T-cell (primary cell): ENCODE measurements around the gene AADAT. TPM values are rescaled to one million over a fixed set of nuclear protein-coding genes. Genes with fewer than 3 reads are reported as not detected.
"Not testable (repeated sequence)": the region's sequence is repeated elsewhere in the genome, so short reads cannot be mapped to it uniquely, and the experiment has no call there.

Experiments used
- ATAC-seq, 4 experiments: fragments of 200-7000 bp in 3 of 4; fragments of 150-1000 bp in 1 of 4; cut with Tn5 transposase; replicated peaks in 1 of 4; 1 replicate in 3 of 4; 2 replicates in 1 of 4; pipeline ENCODE4 v1.10.0; 2021; ENCODE audit warnings: moderate library complexity in 3 of 4, mild to moderate bottlenecking in 2 of 4, moderate number of reproducible peaks in 1 of 4
- CTCF ChIA-PET, 2 donors: fragments of 300-600 bp; sonication (Branson Sonifier 250); formaldehyde crosslinking; loops; one replicate each; lab custom pipeline; 2022; ENCODE audit warnings: antibody characterized with exemption in 2 of 2; lab: Charles Lee
- POLR2A ChIA-PET, 2 donors: fragments of 300-600 bp; sonication (Branson Sonifier 250); formaldehyde crosslinking; loops; one replicate each; lab custom pipeline; 2022; ENCODE audit warnings: antibody characterized with exemption in 2 of 2; lab: Charles Lee
- DNase-seq, 35 experiments: peaks; one replicate each; pipeline versions ENCODE4 v3.0.0 to v3.0.0-alpha.2; 2013 to 2023
- H3K27ac ChIP-seq: one replicate; pipeline ENCODE4 v1.5.1; 2013; ENCODE audit warnings: low read length
- H3K27me3 ChIP-seq, 2 experiments: replicated peaks in 1 of 2; 1 replicate in 1 of 2; 2 replicates in 1 of 2; pipeline versions ENCODE4 v1.6.1 to v1.7.0; 2013; ENCODE audit warnings: low read length in 1 of 2, mixed read lengths in 1 of 2; ENCODE audit not compliant: control insufficient read depth in 2 of 2, insufficient read depth in 2 of 2; ENCODE audit errors: extremely low read depth in 1 of 2
- H3K36me3 ChIP-seq, 2 donors: 1 replicate in 1 of 2; 2 replicates in 1 of 2; pipeline versions ENCODE4 v1.6.1 to v1.7.0; 2013; ENCODE audit warnings: low read length in 1 of 2; ENCODE audit not compliant: control insufficient read depth in 2 of 2, insufficient read depth in 1 of 2; ENCODE audit errors: extremely low read depth in 1 of 2
- H3K4me1 ChIP-seq, 2 experiments: 1 replicate in 1 of 2; 2 replicates in 1 of 2; pipeline versions ENCODE4 v1.6.1 to v1.7.0; 2013; ENCODE audit warnings: low read length in 2 of 2, mixed read lengths in 1 of 2; ENCODE audit not compliant: insufficient read depth in 2 of 2, control insufficient read depth in 1 of 2; ENCODE audit errors: extremely low read depth in 1 of 2
- H3K4me3 ChIP-seq, 2 donors: 1 replicate in 1 of 2; 2 replicates in 1 of 2; pipeline versions ENCODE4 v1.5.1 to v1.7.0; 2013; ENCODE audit warnings: mild to moderate bottlenecking in 2 of 2, low read length in 1 of 2, moderate library complexity in 1 of 2; ENCODE audit not compliant: control insufficient read depth in 1 of 2; ENCODE audit errors: extremely low read depth in 1 of 2
- H3K9me3 ChIP-seq: 2 replicates; pipeline ENCODE4 v1.7.0; 2013
- H3K27ac Mint-ChIP-seq, 2 donors: one replicate each; pipeline ENCODE4 v1.8.0; 2020 to 2021; ENCODE audit warnings: mild to moderate bottlenecking in 2 of 2, mixed read lengths in 2 of 2
- H3K27me3 Mint-ChIP-seq, 2 donors: one replicate each; pipeline ENCODE4 v1.8.0; 2021 to 2022; ENCODE audit warnings: mixed read lengths in 2 of 2
- H3K36me3 Mint-ChIP-seq: one replicate; pipeline ENCODE4 v1.8.0; 2021; ENCODE audit warnings: mixed read lengths
- H3K4me1 Mint-ChIP-seq, 3 donors: one replicate each; pipeline ENCODE4 v1.8.0; 2020 to 2022; ENCODE audit warnings: mixed read lengths in 3 of 3, mild to moderate bottlenecking in 1 of 3
- H3K4me3 Mint-ChIP-seq, 3 donors: one replicate each; pipeline ENCODE4 v1.8.0; 2020 to 2022; ENCODE audit warnings: mild to moderate bottlenecking in 3 of 3, mixed read lengths in 3 of 3, moderate library complexity in 3 of 3
- H3K9me3 Mint-ChIP-seq, 3 donors: one replicate each; pipeline ENCODE4 v1.8.0; 2020 to 2022; ENCODE audit warnings: mixed read lengths in 3 of 3
- WGBS: methylation state at CpG from one replicate; pipeline ENCODE4 v1.1.5; 2013; ENCODE audit warnings: missing lambda C conversion rate; ENCODE audit not compliant: insufficient coverage; 5-methylcytosine and 5-hydroxymethylcytosine counted together
- total RNA-seq, 35 experiments: library from RNA in 6 of 35; stranded (reverse) in 6 of 35; fragments of 120-200 nt in 1 of 35; gene quantifications; one replicate each; pipeline versions ENCODE4 v1.2.1 to v1.2.4 and lab custom pipeline; 2013 to 2026

The AADAT gene
- total RNA-seq, 5 donors from 2014 or later (not counting 1 experiment from before 2014, with no cell fraction given), result not detected

DNA sequence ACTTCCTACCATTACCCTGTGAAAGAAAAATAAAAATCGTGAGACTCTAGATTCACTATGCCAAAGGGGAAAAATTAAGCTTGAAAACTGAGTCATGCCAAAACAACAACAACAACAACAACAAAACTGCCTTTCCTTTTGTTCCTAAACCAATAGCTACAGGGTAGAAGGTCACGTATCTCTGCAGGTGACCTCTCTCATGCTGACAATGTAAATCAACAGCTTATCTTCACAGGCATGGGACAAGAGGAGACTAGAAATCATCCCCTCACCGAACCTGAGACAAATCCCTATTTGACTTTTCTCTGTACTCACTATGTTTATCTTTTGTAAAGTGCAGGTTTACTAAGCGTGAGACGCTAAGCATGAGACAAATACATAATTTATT is 20.5 kb upstream of the AADAT start:
- Mint-ChIP-seq H3K9me3 (no peaks in the 10 kb centered on the region), H3K4me1 (no peaks in the 10 kb centered on the region), H3K27me3 (peaks cover 0 to 5% of the 10 kb centered on the region in 2 donors), H3K36me3 (no peaks in the 10 kb centered on the region), H3K4me3 (no peak overlapping the region), H3K27ac (no peak overlapping the region)
- H3K27ac ChIP-seq, result no peak overlapping the region
- H3K27me3 ChIP-seq, result no peaks in the 10 kb centered on the region
- H3K4me3 ChIP-seq, result no peak overlapping the region
- no peak for DNase-seq
- 60% methylated on average over 1 of the region's 5 CpGs for WGBS
- H3K36me3 ChIP-seq, result no peaks in the 10 kb centered on the region
- ATAC-seq, result no peak
- no peaks in the 10 kb centered on the region for H3K4me1 ChIP-seq
- ChIA-PET POLR2A (no interaction called here), CTCF (no interaction called here)
- no peaks in the 10 kb centered on the region for H3K9me3 ChIP-seq

DNA sequence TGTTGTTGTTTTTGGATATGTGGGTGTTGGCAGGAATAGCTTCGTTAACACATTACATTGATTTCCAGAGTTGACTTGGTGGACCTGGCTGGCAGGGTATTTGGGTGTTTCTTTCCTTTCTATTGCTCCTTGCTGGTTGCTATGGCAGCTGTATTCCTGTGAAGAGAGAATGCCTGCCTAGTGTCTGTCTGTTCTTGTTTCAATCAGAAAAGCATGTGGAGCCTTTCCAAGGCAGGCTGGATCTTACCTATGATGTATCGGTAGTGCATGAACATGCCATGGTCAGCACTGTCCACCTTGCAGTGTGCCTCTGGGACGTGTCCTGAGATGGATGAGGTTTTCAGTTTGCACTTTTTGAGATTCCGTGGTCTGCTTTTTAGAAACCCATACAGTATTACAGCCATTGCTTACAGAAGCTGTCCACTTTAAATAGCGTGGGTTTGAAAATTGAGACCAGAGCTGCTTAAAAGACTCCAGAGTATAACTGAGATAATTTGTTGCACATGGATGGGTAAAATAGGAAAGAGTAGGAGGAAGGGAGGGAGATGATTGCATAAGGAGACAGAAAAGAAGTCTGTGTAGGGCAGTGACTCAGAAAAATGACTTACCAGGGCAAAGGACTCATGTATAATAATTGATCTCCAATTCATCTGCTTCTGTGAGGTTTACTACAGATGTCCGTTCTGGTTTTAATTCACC is 20.0 kb upstream of the AADAT start:
- H3K4me3 Mint-ChIP-seq, result no peak overlapping the region
- Histone ChIP-seq H3K4me1 (no peaks in the 10 kb centered on the region), H3K27ac (no peak overlapping the region), H3K9me3 (no peaks in the 10 kb centered on the region), H3K4me3 (no peak overlapping the region), H3K27me3 (no peaks in the 10 kb centered on the region), H3K36me3 (no peaks in the 10 kb centered on the region)
- ChIA-PET POLR2A (no interaction called here), CTCF (no interaction called here)
- no peaks in the 10 kb centered on the region for H3K9me3 Mint-ChIP-seq
- ATAC-seq (no peak), DNase-seq (no peak)
- no peaks in the 10 kb centered on the region for H3K4me1 Mint-ChIP-seq
- peaks cover 0 to 5% of the 10 kb centered on the region in 2 donors for H3K27me3 Mint-ChIP-seq
- no CpG with 5 or more reads among the region's 6 CpGs for WGBS
- H3K36me3 Mint-ChIP-seq, result no peaks in the 10 kb centered on the region
- H3K27ac Mint-ChIP-seq, result no peak overlapping the region

DNA sequence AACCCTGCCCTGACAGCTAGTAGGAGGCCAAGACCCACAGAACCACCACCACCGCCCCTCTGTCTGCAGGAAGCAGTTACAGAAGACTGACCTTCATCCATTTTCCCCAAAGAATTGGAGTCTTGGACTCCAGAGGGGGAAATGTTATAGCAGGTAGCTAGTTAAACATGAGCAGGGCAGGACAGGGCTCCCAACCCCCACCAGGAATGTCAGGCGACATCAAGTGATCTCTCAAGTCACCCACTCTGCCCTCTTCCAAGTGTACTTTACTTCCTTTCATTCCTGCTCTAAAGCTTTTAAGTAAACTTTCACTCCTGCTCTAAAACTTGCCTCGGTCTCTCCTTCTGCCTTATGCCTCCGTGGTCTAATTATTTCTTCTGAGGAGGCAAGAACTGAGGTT is 17.1 kb upstream of the AADAT start:
- H3K27me3 ChIP-seq, result no peaks in the 10 kb centered on the region
- WGBS, result 84% methylated on average over 3 of the region's 4 CpGs
- no peak overlapping the region for H3K27ac ChIP-seq
- Mint-ChIP-seq H3K27ac (no peak overlapping the region), H3K4me3 (no peak overlapping the region), H3K27me3 (peaks cover 2 to 5% of the 10 kb centered on the region in 2 donors), H3K36me3 (no peaks in the 10 kb centered on the region), H3K4me1 (no peaks in the 10 kb centered on the region), H3K9me3 (no peaks in the 10 kb centered on the region)
- no peak for DNase-seq
- H3K4me1 ChIP-seq, result no peaks in the 10 kb centered on the region
- H3K36me3 ChIP-seq, result no peaks in the 10 kb centered on the region
- CTCF ChIA-PET, result interaction anchor here in 1 of 2 donors (0.6 kb wide), 1 partner anchor 1048 kb away, joined by 3 read pairs; no protein-coding TSS in a partner anchor
- no peak for ATAC-seq
- H3K4me3 ChIP-seq, result no peak overlapping the region
- POLR2A ChIA-PET, result no interaction called here
- H3K9me3 ChIP-seq, result no peaks in the 10 kb centered on the region

DNA sequence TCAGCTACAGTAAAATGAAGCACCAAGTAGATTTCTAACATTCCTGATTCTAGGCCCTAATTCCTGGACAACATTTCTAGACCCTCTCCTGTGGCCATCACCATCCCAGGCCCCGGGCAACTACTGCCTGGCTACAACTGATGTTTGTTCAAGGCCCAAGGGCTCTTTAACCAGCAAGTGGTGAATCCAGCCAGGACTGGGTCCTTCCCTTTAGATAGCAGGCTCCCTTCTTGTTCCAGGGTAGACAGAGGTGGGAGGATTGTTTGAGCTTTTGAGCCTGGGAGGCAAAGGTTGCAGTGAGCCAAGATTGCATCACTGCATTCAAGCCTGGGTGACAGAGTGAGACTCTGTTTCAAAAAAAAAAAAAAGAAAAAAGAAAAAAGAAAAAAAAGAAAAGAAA is 12.7 kb upstream of the AADAT start:
- 83% methylated on average over 1 of the region's 1 CpG for WGBS
- Mint-ChIP-seq H3K27ac (no peak overlapping the region), H3K36me3 (no peaks in the 10 kb centered on the region), H3K9me3 (no peaks in the 10 kb centered on the region), H3K4me3 (no peak overlapping the region), H3K27me3 (peaks cover 0 to 13% of the 10 kb centered on the region in 2 donors), H3K4me1 (no peaks in the 10 kb centered on the region)
- Histone ChIP-seq H3K36me3 (no peaks in the 10 kb centered on the region), H3K27ac (no peak overlapping the region), H3K9me3 (no peaks in the 10 kb centered on the region), H3K4me1 (no peaks in the 10 kb centered on the region), H3K27me3 (peaks cover 0 to 8% of the 10 kb centered on the region in 2 experiments), H3K4me3 (no peak overlapping the region)
- CTCF ChIA-PET, result no interaction called here
- DNase-seq (no peak), ATAC-seq (no peak)
- POLR2A ChIA-PET, result interaction anchor here in 1 of 2 donors (0.5 kb wide), 1 partner anchor 116 kb away, joined by 3 read pairs; no protein-coding TSS in a partner anchor

DNA sequence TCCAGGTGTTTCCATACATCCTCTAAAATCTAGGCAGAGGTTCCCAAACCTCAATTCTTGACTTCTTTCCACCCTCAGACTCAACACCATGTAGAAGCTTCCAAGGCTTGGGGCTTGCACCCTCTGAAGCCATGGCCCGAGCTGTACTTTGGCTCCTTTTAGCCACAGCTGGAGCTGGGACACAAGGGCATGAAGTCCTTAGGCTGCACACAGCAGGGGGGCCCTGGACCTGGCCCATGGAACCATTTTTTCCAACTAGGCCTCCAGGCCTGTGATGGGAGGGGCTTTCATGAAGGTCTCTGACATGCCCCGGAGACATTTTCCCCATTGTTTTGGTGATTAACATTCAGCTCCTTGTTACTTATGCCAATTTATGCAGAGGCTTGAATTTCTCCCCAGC is 8.4 kb upstream of the AADAT start:
- H3K4me1 Mint-ChIP-seq, H3K9me3 Mint-ChIP-seq, H3K27ac Mint-ChIP-seq, H3K27ac ChIP-seq, H3K9me3 ChIP-seq, ATAC-seq, H3K4me3 ChIP-seq, H3K4me3 Mint-ChIP-seq, H3K36me3 ChIP-seq, DNase-seq, POLR2A ChIA-PET, CTCF ChIA-PET, H3K4me1 ChIP-seq, H3K36me3 Mint-ChIP-seq: not testable (repeated sequence)
- peaks cover 0 to 15% of the 10 kb centered on the region in 2 experiments for H3K27me3 ChIP-seq
- WGBS, result 100% methylated on average over 2 of the region's 2 CpGs
- peaks cover 6 to 21% of the 10 kb centered on the region in 2 donors for H3K27me3 Mint-ChIP-seq

DNA sequence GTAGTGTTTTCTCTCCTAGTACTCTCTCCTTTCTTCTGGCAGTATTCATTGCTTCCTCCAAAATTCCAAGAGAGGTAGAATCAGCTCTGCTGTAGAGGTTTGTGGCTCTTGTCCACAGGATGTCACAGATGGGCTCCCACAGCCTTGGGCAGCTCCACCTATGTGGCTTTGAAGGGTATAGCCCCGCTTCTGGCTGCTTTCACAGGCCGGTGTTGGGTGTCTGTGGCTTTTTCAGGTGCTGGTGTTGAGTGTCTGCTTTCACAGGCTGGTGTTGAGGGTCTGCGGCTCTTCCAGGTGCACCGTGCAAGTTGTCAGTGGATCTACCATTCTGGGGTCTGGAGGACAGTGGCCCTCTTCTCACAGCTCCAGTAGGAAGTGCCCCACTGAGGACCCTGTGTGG is 7.9 kb upstream of the AADAT start:
- Mint-ChIP-seq H3K4me3 (no peak overlapping the region), H3K9me3 (no peaks in the 10 kb centered on the region), H3K4me1 (no peaks in the 10 kb centered on the region), H3K27me3 (peaks cover 7 to 23% of the 10 kb centered on the region in 2 donors), H3K36me3 (no peaks in the 10 kb centered on the region), H3K27ac (no peak overlapping the region)
- ChIA-PET POLR2A (no interaction called here), CTCF (no interaction called here)
- 0% methylated on average over 1 of the region's 4 CpGs for WGBS
- no peaks in the 10 kb centered on the region for H3K4me1 ChIP-seq
- ATAC-seq (no peak), DNase-seq (no peak)
- H3K9me3 ChIP-seq, result no peaks in the 10 kb centered on the region
- no peak overlapping the region for H3K4me3 ChIP-seq
- H3K27ac ChIP-seq, result no peak overlapping the region
- H3K36me3 ChIP-seq, result no peaks in the 10 kb centered on the region
- H3K27me3 ChIP-seq, result peaks cover 0 to 17% of the 10 kb centered on the region in 2 experiments
